Activated CD4-positive, alpha-beta T cell treated with anti-CD3 and anti-CD28 coated beads, Interleukin-2, amount 50 U/mL, for 48 hours (primary cell): ENCODE measurements around the gene HMX3.

Source experiments
- DNase-seq, 2 experiments: peaks; one replicate each; pipeline ENCODE4 v3.0.0-alpha.2; 2020

The HMX3 gene

GRCh38 chr10:123134915-123135414 lies 805 bp upstream of the HMX3 start:
- no peak for DNase-seq

GRCh38 chr10:123136221-123136805 lies 543 bp downstream of the HMX3 start:
- no peak for DNase-seq

GRCh38 chr10:123136806-123137642 lies 1.3 kb downstream of the HMX3 start:
- DNase-seq, result peak; percentile 34 to 54

DNA sequence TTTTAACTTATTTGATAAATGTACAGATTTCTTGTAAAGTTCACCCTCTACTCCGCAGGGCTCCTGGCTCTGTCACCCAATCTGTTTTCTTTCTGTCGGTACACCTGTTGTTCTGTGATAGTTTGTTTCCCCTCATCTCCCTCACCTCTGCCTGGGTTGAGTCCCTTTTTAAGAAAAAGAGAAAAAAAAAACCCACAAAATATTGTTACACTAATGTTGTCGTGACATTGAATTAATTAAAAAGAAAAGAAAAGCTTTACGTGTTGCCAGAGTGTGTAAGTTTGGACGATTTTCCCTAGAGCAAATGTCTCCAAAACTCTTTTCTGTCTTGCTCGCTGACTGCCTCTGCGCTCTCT lies 3.4 kb downstream of the HMX3 start:
- DNase-seq, result no peak

GRCh38 chr10:123139521-123140163 lies 3.9 kb downstream of the HMX3 start:
- DNase-seq, result peak in 1 of 2 experiments; percentile 22

DNA sequence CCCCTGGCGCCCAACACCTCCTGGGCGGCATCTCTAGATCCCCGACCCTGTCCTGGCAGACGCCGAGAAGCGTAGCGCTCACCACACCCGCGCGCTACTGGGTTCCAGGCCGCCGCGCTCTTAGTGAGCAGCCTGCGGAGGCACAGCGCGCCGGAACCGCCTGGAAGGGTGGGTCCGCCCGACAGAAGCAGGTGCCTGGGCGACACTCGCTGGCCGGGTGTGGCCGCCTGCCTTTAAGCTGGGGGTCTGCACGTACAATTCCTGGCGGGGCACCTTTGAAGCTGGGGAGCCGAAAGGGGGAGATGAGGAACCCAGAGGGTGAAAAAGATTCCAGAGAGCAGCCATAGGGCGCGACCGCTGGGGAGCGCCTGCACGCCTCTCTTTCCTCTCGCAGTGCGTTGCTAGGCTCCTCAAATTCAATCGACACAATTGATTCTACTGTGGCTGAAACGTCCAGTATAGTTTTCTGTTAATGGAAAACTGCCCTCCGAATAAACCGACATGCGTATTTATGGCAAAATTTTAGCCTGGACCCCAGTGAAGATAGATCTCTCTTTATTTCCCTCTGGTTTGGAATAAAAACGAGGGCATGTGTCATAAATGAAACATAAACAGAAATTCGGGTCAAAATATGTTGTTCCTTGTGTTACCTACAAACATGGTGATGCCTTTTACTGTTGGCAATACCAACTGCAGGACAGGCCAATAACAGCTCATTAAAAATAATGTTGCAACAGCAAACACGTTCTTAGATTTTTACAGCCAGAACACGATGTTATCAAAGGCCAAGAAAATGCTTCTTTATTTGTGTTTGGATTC lies 4.6 kb downstream of the HMX3 start:
- peak in 1 of 2 experiments; percentile 26 for DNase-seq

- no peak for DNase-seq
Observed at GRCh38 chr10:123140983-123141390, 5.2 kb downstream of the HMX3 start.

DNA sequence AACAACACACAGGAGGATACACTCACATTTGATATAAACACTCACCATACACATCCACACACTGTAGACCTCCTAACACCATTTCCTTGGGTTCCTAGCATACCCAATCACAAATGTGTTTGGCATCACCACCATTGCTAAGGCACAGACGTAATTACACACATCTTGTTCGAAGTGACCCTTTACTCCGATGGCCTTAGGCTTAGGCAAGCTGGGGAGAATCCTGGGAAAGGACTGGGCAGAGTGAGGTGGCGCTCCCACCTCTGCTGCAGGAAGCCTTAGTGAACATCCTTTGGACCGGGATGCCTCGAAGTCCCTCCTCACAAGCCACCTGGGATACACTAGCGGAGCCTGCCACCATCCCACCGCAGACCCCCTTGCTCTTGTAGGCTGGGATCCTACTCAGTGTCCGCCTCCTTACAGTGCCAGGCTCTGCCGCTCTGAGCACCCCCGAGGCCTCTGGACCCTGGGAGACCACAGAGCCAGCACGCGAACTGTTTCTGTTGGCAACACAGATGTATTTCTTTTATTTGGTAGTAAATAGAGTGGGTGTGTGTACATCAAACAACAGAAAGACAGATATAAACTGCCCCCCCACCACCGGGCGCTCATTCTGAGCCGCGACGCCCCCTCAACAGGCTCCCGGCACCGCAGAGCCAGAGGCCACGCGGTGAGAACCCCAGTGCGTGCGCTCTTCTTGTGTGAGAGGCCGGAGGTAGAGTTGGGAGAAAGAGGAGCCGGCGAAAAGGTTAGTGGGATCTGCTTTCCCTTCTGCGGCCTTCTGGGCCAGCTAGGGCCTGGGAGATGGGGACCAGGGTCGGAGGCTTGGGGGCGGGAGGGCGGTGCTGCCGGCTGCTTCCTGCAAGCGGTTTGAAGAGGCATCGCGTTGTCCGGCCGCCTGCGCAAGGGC lies 6.3 kb downstream of the HMX3 start:
- DNase-seq, result no peak

- DNase-seq, result peak in 1 of 2 experiments; percentile 14
Observed at GRCh38 chr10:123142701-123143161, 7.0 kb downstream of the HMX3 start.

DNA sequence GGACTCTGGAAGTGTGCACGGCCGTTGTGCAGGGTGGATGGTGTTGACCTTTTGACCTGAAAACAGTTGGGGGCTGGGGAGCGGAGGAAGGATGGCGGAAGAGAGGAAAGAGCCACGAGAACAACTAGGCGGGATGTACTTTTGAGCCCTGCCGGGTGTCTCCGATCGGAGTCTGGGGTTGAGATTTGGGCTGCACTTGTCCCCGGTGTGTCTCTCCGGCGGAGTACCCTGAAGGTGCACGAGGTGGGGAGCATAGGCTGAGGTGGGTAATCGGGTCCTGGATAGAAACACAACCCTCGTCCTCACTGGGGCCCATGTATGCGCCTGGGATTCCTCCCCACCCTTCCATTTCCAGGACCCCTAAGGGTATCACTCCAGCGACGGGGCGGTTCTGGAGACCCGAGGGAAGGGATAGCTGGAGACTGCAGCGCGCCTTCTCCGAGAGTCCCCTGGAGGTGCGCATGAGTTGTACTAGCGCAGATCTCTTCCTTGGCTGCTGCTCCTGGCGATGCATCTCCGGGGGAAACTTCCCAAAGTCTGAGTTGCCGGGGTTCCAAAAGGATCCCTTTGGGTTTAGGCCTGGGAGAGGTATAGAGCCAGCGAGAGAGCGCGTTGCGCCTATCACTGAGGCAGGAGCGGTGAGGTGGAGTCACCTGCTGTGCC lies 7.5 kb downstream of the HMX3 start:
- DNase-seq, result no peak

- no peak for DNase-seq
Observed at GRCh38 chr10:123143825-123144168, 8.0 kb downstream of the HMX3 start.

- peak in 1 of 2 experiments; percentile 30 for DNase-seq
Observed at GRCh38 chr10:123144697-123145541, 9.1 kb downstream of the HMX3 start.

GRCh38 chr10:123145542-123146012 lies 9.8 kb downstream of the HMX3 start:
- peak in 1 of 2 experiments; percentile 16 for DNase-seq

GRCh38 chr10:123146013-123146893 lies 10.5 kb downstream of the HMX3 start:
- DNase-seq, result peak in 1 of 2 experiments; percentile 15

- DNase-seq, result no peak
Observed at GRCh38 chr10:123146894-123147634, 11.3 kb downstream of the HMX3 start.

DNA sequence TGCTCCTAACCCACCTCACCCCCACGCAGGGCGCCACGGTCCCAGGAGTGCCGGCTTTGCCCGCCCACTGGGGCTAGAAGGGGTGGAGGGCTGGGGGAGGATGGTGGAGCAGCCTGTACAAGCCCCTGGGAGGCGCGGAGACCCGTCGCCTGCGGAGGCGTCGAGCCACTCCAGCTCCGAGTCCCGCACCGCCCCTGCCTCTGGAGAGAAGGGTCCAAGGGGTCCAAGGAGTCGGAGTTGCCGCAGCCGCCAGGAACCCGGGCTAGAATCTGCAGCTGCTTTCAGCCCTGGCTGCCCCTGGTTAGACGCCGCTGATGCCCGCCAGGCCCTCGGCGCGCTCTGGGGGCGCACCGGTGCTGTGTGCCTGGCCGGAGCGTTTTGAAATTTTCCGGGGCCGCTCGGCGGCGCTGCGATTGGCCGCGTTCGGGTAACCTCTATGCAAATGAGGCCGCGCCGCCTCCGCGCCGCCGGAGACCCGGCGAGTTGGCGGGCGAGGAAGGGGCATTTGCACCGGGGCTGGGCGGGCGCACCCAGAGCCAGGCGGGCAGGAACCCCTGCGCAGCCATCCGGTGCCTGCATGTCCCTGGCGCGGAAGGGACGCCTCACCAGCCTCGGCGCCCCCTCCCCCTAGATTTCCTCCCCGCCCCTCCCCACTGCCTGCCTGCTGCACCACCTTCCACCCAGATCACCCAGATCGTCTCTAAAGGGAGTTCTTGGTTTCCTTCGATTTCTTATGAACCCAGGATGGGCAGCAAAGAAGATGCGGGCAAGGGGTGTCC lies 12.1 kb downstream of the HMX3 start, which contains the start of gene HMX2:
Gene HMX2, plus strand, starts transcription at position 502 of the 779 bp plus-strand sequence. Its CDS starts 243 bp downstream, at position 745.
- DNase-seq, result peak; percentile 47 to 59
